HEK293 (cell line): Measurements from ENCODE around the gene AKNA.

Experiments
- ZBTB17 ChIP-seq: fragments of 450-650 bp; formaldehyde crosslinking; IDR thresholded peaks from 2 replicates; pipeline ENCODE4 v1.5.1; 2016; ENCODE audit warnings: missing biosample characterization, missing genetic modification characterization
- ZBTB49 ChIP-seq: fragments of 450-650 bp; formaldehyde crosslinking; IDR thresholded peaks from 2 replicates; pipeline ENCODE4 v1.5.1; 2016; ENCODE audit warnings: missing biosample characterization, missing genetic modification characterization, low read depth
- ZNF707 ChIP-seq: fragments of 450-650 bp; formaldehyde crosslinking; IDR thresholded peaks from 2 replicates; pipeline ENCODE4 v1.5.1; 2016; ENCODE audit warnings: missing biosample characterization, missing genetic modification characterization
- TF ChIP-seq, protein P1 (sequence below): fragments of 450-650 bp; formaldehyde crosslinking; IDR thresholded peaks from 2 replicates; pipeline ENCODE4 v1.5.1; 2016; ENCODE audit warnings: missing biosample characterization, missing genetic modification characterization
- TF ChIP-seq, protein P2 (sequence below): fragments of 450-650 bp; IDR thresholded peaks from 2 replicates; pipeline ENCODE4 v1.5.1; 2018; ENCODE audit warnings: missing biosample characterization, mild to moderate bottlenecking, missing genetic modification characterization

GRCh38 chr9:114319147-114319546 lies 68.6 kb downstream of the AKNA start:
- TF ChIP-seq, protein P1, sequence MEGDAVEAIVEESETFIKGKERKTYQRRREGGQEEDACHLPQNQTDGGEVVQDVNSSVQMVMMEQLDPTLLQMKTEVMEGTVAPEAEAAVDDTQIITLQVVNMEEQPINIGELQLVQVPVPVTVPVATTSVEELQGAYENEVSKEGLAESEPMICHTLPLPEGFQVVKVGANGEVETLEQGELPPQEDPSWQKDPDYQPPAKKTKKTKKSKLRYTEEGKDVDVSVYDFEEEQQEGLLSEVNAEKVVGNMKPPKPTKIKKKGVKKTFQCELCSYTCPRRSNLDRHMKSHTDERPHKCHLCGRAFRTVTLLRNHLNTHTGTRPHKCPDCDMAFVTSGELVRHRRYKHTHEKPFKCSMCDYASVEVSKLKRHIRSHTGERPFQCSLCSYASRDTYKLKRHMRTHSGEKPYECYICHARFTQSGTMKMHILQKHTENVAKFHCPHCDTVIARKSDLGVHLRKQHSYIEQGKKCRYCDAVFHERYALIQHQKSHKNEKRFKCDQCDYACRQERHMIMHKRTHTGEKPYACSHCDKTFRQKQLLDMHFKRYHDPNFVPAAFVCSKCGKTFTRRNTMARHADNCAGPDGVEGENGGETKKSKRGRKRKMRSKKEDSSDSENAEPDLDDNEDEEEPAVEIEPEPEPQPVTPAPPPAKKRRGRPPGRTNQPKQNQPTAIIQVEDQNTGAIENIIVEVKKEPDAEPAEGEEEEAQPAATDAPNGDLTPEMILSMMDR (tag by site-specific recombination) = no peak
- TF ChIP-seq ZNF707 (tag by site-specific recombination) (no peak), ZBTB49 (tag by site-specific recombination) (no peak), ZBTB17 (tag by site-specific recombination) (peak; percentile 64)
- TF ChIP-seq, protein P2, sequence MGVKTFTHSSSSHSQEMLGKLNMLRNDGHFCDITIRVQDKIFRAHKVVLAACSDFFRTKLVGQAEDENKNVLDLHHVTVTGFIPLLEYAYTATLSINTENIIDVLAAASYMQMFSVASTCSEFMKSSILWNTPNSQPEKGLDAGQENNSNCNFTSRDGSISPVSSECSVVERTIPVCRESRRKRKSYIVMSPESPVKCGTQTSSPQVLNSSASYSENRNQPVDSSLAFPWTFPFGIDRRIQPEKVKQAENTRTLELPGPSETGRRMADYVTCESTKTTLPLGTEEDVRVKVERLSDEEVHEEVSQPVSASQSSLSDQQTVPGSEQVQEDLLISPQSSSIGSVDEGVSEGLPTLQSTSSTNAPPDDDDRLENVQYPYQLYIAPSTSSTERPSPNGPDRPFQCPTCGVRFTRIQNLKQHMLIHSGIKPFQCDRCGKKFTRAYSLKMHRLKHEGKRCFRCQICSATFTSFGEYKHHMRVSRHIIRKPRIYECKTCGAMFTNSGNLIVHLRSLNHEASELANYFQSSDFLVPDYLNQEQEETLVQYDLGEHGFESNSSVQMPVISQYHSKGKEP (tag by site-specific recombination) = no peak
